K562 (cell line): ENCODE results near the gene USP4. TPM values are rescaled to one million over a fixed set of nuclear protein-coding genes. Genes with fewer than 3 reads are reported as not detected.

Source experiments
- EP400 ChIP-seq: fragments of 450-650 bp; IDR thresholded peaks from 2 replicates; pipeline ENCODE4 v1.6.1; 2017; ENCODE audit warnings: antibody characterized with exemption, mild to moderate bottlenecking, moderate library complexity
- FOXP1 ChIP-seq: sonication (generic); formaldehyde crosslinking; IDR thresholded peaks from 2 replicates; pipeline ENCODE4 v1.8.0; 2022; ENCODE audit warnings: mild to moderate bottlenecking, missing genetic modification reagents
- MCM7 ChIP-seq, 2 experiments: fragments of 450-650 bp; IDR thresholded peaks; 2 replicates each; pipeline ENCODE4 v1.6.1; 2016 to 2018
- NFE2 ChIP-seq: IDR thresholded peaks from 2 replicates; pipeline ENCODE4 v1.6.1; 2014; ENCODE audit warnings: antibody characterized with exemption, low read depth
- NFIC ChIP-seq: fragments of 450-650 bp; IDR thresholded peaks from 2 replicates; pipeline ENCODE4 v1.6.1; 2017; ENCODE audit warnings: mild to moderate bottlenecking, inconsistent platforms
- RBM39 ChIP-seq: fragments of 200-400 bp; formaldehyde crosslinking; optimal IDR thresholded peaks from 2 replicates; pipeline ENCODE3; 2018; ENCODE audit warnings: low read depth, low read length
- ZNF668 ChIP-seq: fragments of 250-450 bp; sonication (Bioruptor Pico); IDR thresholded peaks from 2 replicates; pipeline ENCODE4 v1.8.0; 2022; ENCODE audit warnings: mild to moderate bottlenecking, inconsistent platforms
- ZNF699 ChIP-seq: fragments of 250-450 bp; sonication (Bioruptor Pico); IDR thresholded peaks from 2 replicates; pipeline ENCODE4 v1.8.0; 2021; ENCODE audit warnings: mild to moderate bottlenecking, moderate library complexity; ENCODE audit not compliant: insufficient replicate concordance
- polyA plus RNA-seq, 8 experiments: library from polyadenylated mRNA; depleted of rRNA in 4 of 8; stranded (reverse) in 5 of 8; unstranded in 3 of 8; fragments of >200 nt; fragmentation: Nextera tagmentation in 2 of 8; fragmentation: Illumina TruSeq in 1 of 8; extraction: Ambion mirVana in 2 of 8; extraction: Trizol in 1 of 8; gene quantifications; 2 replicates each; pipeline versions ENCODE4 v1.2.1 to v1.2.3, GENCODE V29; 2011 to 2014; ENCODE audit warnings: inconsistent platforms in 1 of 8, missing spikeins in 1 of 8
- total RNA-seq, 7 experiments: library from RNA; depleted of rRNA in 6 of 7; stranded (reverse); fragments of >200 nt in 6 of 7; fragmentation: Illumina TruSeq in 2 of 7; extraction: Trizol in 2 of 7; gene quantifications; 2 replicates each; pipeline versions ENCODE4 v1.2.1 to v1.2.3, GENCODE V29; 2011 to 2021; ENCODE audit warnings: low replicate concordance in 1 of 7
- TF ChIP-seq, protein P1 (sequence below), 2 experiments: fragments of 450-650 bp; formaldehyde crosslinking in 1 of 2; IDR thresholded peaks; 2 replicates each; pipeline versions ENCODE4 v1.4.0 to v1.6.1; 2014 to 2020; ENCODE audit warnings: mild to moderate bottlenecking in 2 of 2, borderline replicate concordance in 1 of 2, low read depth in 1 of 2
- TF ChIP-seq, protein P2 (sequence below), 2 experiments: fragments of 450-650 bp; IDR thresholded peaks; 2 replicates each; pipeline ENCODE4 v1.6.1; 2016; ENCODE audit warnings: mild to moderate bottlenecking in 2 of 2, borderline replicate concordance in 1 of 2, low read depth in 1 of 2, moderate library complexity in 1 of 2

The USP4 gene
- total and polyA plus RNA-seq, 9 of the 15 experiments (the other 6 are each of a cell fraction or from before 2014, with no cell fraction given), result 11.8 to 40.4 (median 22.9) TPM

DNA sequence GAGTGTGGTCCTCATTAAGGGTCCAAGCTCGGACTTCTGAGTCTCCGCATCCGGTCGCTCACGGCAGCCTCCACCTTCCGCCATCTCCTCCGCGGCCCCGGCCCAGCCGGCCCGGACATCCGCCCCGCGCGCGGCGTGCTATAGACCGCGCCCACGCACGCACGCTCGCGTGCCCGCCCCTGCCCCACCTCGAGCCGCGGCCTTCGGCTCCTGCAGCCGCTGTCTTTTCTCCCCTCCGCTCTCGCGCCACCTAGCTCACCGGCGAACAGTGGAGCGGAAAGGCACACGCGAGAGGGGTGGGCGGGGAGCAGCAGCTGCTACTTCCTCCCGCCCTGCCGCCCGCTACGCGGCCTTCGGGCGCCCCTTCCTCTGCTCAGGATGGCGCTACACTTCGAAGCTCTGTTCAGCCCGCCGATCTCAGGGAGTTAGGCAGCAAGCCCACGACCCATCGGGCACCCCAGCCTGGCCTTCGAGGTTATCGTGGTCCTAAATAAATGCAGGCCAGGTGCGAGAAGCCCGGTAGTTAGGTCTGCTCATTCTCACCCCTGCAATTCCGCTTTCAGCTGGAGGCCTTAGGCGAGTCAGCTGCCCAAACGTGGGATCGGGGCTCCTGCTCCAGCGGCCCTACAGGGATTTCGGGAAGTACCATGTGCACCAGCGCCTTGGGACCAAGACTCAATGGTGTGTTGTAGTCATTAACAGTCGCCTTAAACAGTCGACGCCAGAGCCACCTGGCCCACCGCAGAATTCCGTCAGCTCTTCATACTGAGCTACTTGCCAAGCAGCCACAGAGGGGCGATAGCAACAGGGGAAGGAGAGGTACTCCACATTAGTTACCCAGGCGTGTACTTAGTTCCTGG is at the start of gene USP4 (continued):
- TF ChIP-seq, protein P1, sequence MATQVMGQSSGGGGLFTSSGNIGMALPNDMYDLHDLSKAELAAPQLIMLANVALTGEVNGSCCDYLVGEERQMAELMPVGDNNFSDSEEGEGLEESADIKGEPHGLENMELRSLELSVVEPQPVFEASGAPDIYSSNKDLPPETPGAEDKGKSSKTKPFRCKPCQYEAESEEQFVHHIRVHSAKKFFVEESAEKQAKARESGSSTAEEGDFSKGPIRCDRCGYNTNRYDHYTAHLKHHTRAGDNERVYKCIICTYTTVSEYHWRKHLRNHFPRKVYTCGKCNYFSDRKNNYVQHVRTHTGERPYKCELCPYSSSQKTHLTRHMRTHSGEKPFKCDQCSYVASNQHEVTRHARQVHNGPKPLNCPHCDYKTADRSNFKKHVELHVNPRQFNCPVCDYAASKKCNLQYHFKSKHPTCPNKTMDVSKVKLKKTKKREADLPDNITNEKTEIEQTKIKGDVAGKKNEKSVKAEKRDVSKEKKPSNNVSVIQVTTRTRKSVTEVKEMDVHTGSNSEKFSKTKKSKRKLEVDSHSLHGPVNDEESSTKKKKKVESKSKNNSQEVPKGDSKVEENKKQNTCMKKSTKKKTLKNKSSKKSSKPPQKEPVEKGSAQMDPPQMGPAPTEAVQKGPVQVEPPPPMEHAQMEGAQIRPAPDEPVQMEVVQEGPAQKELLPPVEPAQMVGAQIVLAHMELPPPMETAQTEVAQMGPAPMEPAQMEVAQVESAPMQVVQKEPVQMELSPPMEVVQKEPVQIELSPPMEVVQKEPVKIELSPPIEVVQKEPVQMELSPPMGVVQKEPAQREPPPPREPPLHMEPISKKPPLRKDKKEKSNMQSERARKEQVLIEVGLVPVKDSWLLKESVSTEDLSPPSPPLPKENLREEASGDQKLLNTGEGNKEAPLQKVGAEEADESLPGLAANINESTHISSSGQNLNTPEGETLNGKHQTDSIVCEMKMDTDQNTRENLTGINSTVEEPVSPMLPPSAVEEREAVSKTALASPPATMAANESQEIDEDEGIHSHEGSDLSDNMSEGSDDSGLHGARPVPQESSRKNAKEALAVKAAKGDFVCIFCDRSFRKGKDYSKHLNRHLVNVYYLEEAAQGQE (IDR thresholded peaks at IDR 0.05; ENCODE audit: borderline replicate concordance), result peak; percentile 67; the same call in 1 of the 2 replicates
- TF ChIP-seq, protein P1 (CRISPR knock-in tag; IDR thresholded peaks at IDR 0.05; ENCODE audit: low read depth), result peak; percentile 45; the same call in 1 of the 2 replicates
- TF ChIP-seq EP400 (peak; percentile 85), ZNF699 (CRISPR knock-in tag) (no peak), ZNF668 (CRISPR knock-in tag) (no peak), FOXP1 (CRISPR knock-in tag) (peak; percentile 29; the same call in 1 of the 2 replicates), RBM39 (no peak), MCM7 (IDR thresholded peaks at IDR 0.05) (no peak), NFE2 (no peak), NFIC (no peak)
- TF ChIP-seq, protein P2, sequence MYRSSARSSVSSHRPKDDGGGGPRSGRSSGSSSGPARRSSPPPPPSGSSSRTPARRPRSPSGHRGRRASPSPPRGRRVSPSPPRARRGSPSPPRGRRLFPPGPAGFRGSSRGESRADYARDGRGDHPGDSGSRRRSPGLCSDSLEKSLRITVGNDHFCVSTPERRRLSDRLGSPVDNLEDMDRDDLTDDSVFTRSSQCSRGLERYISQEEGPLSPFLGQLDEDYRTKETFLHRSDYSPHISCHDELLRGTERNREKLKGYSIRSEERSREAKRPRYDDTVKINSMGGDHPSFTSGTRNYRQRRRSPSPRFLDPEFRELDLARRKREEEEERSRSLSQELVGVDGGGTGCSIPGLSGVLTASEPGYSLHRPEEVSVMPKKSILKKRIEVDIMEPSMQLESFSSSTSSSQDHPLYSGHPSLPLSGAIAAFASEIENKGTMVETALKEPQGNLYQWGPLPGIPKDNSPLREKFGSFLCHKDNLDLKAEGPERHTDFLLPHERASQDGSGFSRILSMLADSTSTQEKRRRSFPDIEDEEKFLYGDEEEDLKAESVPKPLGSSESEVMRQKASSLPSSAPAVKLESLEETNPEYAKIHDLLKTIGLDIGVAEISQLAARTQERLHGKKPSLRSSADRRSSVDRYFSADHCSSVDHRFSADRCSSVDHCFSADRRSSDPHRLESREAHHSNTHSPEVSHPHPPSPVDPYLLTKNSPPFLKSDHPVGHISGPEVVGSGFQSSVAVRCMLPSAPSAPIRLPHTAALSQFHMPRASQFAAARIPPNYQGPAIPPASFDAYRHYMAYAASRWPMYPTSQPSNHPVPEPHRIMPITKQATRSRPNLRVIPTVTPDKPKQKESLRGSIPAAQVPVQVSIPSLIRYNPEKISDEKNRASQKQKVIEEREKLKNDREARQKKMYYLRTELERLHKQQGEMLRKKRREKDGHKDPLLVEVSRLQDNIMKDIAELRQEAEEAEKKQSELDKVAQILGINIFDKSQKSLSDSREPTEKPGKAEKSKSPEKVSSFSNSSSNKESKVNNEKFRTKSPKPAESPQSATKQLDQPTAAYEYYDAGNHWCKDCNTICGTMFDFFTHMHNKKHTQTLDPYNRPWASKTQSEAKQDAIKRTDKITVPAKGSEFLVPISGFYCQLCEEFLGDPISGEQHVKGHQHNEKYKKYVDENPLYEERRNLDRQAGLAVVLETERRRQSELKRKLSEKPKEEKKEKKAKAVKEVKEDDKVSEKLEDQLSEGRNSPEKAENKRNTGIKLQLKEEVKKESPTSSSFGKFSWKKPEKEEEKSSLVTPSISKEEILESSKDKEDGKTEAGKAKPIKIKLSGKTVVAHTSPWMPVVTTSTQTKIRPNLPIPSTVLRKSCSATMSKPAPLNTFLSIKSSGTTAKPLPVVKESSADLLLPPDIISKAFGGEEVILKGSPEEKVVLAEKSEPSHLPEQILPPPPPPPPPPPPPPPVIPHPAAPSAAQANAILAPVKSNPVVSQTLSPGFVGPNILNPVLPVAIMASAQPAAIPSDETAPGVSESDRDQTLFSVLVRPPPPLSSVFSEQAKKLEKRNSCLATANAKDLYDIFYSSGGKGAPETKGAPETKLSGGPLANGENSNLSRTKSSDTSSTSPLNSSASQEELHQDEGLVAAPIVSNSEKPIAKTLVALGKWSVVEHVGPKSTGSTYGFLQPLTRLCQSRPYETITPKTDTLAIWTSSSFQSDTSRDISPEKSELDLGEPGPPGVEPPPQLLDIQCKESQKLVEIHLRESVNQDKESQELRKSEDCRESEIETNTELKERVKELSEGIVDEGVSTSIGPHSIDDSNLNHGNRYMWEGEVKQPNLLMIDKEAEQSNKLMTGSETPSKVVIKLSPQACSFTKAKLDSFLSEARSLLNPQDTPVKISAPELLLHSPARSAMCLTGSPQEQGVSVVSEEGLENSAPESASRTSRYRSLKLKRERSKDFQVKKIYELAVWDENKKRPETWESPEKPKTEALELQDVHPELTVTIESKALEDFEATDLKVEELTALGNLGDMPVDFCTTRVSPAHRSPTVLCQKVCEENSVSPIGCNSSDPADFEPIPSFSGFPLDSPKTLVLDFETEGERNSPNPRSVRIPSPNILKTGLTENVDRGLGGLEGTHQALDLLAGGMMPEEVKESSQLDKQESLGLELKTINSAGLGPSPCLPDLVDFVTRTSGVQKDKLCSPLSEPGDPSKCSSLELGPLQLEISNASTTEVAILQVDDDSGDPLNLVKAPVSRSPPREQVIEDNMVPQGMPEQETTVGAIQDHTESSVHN (IDR thresholded peaks at IDR 0.05; ENCODE audit: borderline replicate concordance in 1 of 2, low read depth in 1 of 2), result 0 out of 4 replicates have a peak, but pooled peaks of 1 of the 2 experiments have one; percentile 30
